BE2C (cell line): ENCODE data around the gene SEC16A.

ENCODE experiments used
- DNase-seq: peaks from one replicate; pipeline ENCODE4 v3.0.0-alpha.2; 2020
- H3K27me3 ChIP-seq: fragments of 250-450 bp; sonication (Bioruptor Pico); 2 replicates; pipeline ENCODE4 v1.5.1; 2020; ENCODE audit warnings: mild to moderate bottlenecking
- H3K36me3 ChIP-seq: fragments of 250-450 bp; sonication (Bioruptor Pico); 2 replicates; pipeline ENCODE4 v1.5.1; 2020; ENCODE audit warnings: mild to moderate bottlenecking
- H3K4me1 ChIP-seq: fragments of 250-450 bp; sonication (Bioruptor Pico); 2 replicates; pipeline ENCODE4 v1.5.1; 2020
- H3K4me3 ChIP-seq: 2 replicates; pipeline ENCODE4 v1.5.1; 2011; ENCODE audit warnings: low read depth, low read length
- H3K9me3 ChIP-seq: fragments of 250-450 bp; sonication (Bioruptor Pico); 2 replicates; pipeline ENCODE4 v1.5.1; 2020
- TF ChIP-seq, protein P1 (sequence below): IDR thresholded peaks from 2 replicates; pipeline ENCODE4 v1.5.1; 2012; ENCODE audit warnings: mild to moderate bottlenecking, low read depth, low read length

The SEC16A gene

DNA sequence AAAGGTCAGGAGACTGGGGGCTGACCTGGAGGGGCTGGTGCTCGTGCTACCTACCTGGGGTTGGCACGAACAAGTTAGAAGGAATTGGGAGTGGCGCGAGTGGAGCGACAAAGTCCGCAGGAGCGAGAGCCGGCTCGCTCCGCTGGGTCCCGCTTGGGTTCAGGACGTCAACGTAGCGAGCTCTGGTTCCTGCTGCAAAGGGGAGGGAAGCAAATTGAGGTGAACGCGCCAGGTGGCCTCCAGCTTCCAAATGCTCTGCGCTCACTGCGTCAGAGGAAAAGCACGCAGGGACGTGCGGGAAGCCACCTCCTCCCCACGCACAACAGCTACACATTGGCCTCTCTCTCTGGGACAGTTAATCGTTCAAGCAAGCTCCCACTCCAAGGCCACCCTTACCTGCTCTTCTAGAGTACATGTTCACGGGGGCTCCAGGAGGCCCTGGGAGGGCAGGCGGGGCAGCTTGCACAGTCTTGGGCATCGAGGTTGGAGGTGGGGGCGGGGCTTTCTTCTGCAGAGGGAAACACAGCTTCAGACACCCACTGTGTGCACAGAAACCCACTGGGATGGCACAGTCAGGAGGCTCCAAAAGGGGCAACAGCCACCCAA, 35.6 kb downstream of the SEC16A start:
- no peak for DNase-seq
- Histone ChIP-seq H3K4me1 (no peaks in the 10 kb centered on the region), H3K9me3 (no peaks in the 10 kb centered on the region), H3K27me3 (no peaks in the 10 kb centered on the region), H3K36me3 (peaks cover 59% of the 10 kb centered on the region), H3K4me3 (no peak overlapping the region)
- TF ChIP-seq, protein P1, sequence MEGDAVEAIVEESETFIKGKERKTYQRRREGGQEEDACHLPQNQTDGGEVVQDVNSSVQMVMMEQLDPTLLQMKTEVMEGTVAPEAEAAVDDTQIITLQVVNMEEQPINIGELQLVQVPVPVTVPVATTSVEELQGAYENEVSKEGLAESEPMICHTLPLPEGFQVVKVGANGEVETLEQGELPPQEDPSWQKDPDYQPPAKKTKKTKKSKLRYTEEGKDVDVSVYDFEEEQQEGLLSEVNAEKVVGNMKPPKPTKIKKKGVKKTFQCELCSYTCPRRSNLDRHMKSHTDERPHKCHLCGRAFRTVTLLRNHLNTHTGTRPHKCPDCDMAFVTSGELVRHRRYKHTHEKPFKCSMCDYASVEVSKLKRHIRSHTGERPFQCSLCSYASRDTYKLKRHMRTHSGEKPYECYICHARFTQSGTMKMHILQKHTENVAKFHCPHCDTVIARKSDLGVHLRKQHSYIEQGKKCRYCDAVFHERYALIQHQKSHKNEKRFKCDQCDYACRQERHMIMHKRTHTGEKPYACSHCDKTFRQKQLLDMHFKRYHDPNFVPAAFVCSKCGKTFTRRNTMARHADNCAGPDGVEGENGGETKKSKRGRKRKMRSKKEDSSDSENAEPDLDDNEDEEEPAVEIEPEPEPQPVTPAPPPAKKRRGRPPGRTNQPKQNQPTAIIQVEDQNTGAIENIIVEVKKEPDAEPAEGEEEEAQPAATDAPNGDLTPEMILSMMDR, result no peak

DNA sequence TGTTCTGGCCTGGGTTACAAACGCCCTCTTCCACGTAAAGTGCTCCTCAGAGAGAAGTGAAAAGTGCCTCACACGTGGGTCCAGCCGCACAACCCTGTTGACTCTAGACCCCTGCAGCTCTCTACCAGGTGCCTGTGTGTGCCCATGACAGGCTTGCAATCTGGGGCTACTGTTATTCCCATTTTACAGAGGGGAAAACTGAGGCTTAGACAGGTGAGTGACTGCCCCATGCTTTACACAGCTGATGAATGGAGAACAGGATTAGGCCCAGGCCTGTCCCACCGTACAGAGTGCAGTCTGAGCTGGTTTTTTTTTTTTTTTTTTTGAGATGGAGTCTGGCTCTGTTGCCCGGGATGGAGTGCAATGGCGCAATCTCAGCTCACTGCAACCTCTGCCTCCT, 37.0 kb downstream of the SEC16A start:
- no peak overlapping the region for H3K4me3 ChIP-seq
- no peaks in the 10 kb centered on the region for H3K4me1 ChIP-seq
- DNase-seq, result no peak
- peaks cover 65% of the 10 kb centered on the region for H3K36me3 ChIP-seq
- H3K9me3 ChIP-seq, result no peaks in the 10 kb centered on the region
- H3K27me3 ChIP-seq, result no peaks in the 10 kb centered on the region
- TF ChIP-seq, protein P1, result no peak

DNA sequence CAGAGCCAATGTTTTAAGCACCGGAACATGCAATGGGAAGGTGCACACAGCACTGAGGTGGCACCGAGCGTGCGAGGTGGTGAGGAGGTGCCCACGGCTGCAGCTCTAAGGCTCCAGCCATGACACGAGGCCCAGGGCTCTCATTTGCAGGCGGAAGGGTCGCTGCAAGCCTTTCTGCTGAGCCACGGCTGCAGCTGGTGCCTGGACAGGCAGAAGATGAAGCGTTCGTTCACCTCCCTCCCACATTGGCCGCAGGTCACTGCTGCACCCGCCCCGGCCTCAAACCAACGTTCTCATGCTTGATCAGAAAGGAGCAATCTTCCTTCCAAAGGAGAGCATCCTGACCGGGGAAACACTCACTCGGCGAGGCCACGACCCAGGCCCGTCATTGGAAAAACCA, 38.7 kb downstream of the SEC16A start:
- no peak overlapping the region for H3K4me3 ChIP-seq
- no peaks in the 10 kb centered on the region for H3K4me1 ChIP-seq
- no peak for DNase-seq
- TF ChIP-seq, protein P1, result no peak
- H3K9me3 ChIP-seq, result no peaks in the 10 kb centered on the region
- no peaks in the 10 kb centered on the region for H3K27me3 ChIP-seq
- peaks cover 56% of the 10 kb centered on the region for H3K36me3 ChIP-seq

DNA sequence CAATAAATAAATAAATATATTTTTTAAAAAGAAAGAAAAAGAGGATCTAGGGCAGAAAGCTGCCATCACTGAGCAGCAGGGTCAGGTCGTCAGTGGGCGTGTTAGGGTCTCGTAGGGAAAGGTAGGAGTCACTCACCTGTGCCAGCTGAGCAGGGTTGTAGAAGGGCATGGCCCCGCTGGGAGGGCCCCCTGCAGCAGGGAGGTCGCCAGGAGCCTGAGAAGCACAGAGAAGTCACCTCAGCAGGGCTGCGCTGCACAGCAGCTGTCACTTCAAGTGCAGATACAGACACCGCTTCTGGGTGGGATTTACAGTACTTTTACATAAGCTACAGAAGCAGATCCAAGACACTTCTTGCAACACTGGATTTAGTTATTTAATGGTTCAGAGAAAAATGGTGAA, 39.2 kb downstream of the SEC16A start:
- Histone ChIP-seq H3K36me3 (peaks cover 53% of the 10 kb centered on the region), H3K27me3 (no peaks in the 10 kb centered on the region), H3K9me3 (no peaks in the 10 kb centered on the region), H3K4me3 (no peak overlapping the region), H3K4me1 (no peaks in the 10 kb centered on the region)
- TF ChIP-seq, protein P1, result no peak
- DNase-seq, result no peak

DNA sequence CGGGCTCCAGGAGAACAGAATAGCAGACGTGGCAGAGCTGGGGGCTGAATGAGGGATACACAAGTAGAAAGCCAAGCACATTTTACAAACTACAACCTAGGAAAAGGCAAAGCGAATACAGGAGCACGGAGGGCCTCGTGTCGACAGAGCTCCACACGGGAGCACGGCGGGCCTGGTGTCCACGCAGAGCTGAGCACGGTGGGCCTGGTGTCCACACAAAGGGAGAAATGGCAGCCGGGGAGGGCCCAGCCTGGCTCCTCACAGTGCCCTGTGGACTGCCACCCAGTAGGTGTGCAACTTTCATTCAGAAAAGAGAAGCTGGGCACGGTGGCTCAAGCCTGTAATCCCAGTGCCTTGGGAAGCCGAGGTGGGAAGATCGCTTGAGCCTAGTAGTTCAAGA, 39.8 kb downstream of the SEC16A start:
- H3K9me3 ChIP-seq, result no peaks in the 10 kb centered on the region
- H3K36me3 ChIP-seq, result peaks cover 53% of the 10 kb centered on the region
- H3K4me3 ChIP-seq, result no peak overlapping the region
- DNase-seq, result no peak
- no peaks in the 10 kb centered on the region for H3K27me3 ChIP-seq
- no peaks in the 10 kb centered on the region for H3K4me1 ChIP-seq
- TF ChIP-seq, protein P1, result no peak

DNA sequence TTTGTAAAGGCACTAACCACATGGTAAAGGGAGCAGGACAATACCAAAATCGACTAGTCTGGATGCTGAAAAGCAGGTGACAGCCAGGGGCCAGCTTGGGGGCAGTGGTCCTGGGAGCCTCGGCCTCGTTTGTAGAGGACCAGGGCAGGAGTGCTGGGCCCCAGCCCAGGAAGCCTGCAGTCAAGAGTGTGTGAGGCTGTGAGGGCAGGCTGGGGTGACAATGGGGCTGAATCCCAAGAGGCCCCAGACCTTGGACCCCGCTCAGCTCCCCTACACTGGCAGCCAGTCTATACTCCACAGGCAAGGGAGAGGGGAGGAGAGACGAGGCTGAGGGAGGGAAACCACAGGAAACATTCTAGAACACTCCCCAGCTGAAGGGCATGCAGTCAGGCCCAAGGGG, 40.6 kb downstream of the SEC16A start:
- no peaks in the 10 kb centered on the region for H3K27me3 ChIP-seq
- DNase-seq, result no peak
- TF ChIP-seq, protein P1, result no peak
- peaks cover 45% of the 10 kb centered on the region for H3K36me3 ChIP-seq
- H3K4me1 ChIP-seq, result no peaks in the 10 kb centered on the region; the same call in 1 of the 2 replicates
- H3K9me3 ChIP-seq, result no peaks in the 10 kb centered on the region
- no peak overlapping the region for H3K4me3 ChIP-seq
